HEK293T (cell line): ENCODE measurements around the gene ST6GALNAC4.

Experiments used
- CTCF ChIA-PET: fragments of 350-600 bp; formaldehyde crosslinking; extraction: SDS; loops from one replicate; lab custom pipeline; 2021; ENCODE audit warnings: antibody characterized with exemption, inconsistent platforms; lab: Yijun Ruan, JAX
- POLR2A ChIA-PET: fragments of 350-600 bp; formaldehyde crosslinking; extraction: SDS; loops from one replicate; lab custom pipeline; 2020; ENCODE audit warnings: antibody characterized with exemption, inconsistent platforms; lab: Yijun Ruan, JAX
- DNase-seq: peaks from one replicate; pipeline ENCODE4 v3.0.0; 2012; ENCODE audit warnings: mixed read lengths; ENCODE audit errors: extremely low spot score
- ARNT ChIP-seq: fragments of 450-650 bp; IDR thresholded peaks from 2 replicates; pipeline ENCODE4 v1.6.1; 2017; ENCODE audit warnings: mild to moderate bottlenecking
- BHLHE40 ChIP-seq: fragments of 450-650 bp; IDR thresholded peaks from 2 replicates; pipeline ENCODE4 v1.6.1; 2016; ENCODE audit warnings: mild to moderate bottlenecking, moderate library complexity, borderline replicate concordance
- CTBP1 ChIP-seq: fragments of 450-650 bp; IDR thresholded peaks from 2 replicates; pipeline ENCODE4 v1.6.1; 2016; ENCODE audit warnings: borderline replicate concordance
- ELF4 ChIP-seq: fragments of 450-650 bp; IDR thresholded peaks from 2 replicates; pipeline ENCODE4 v1.6.1; 2017; ENCODE audit warnings: antibody characterized with exemption
- FOXA1 ChIP-seq: fragments of 450-650 bp; IDR thresholded peaks from 2 replicates; pipeline ENCODE4 v1.6.1; 2016; ENCODE audit warnings: mild to moderate bottlenecking
- FOXK2 ChIP-seq: fragments of 450-650 bp; IDR thresholded peaks from 2 replicates; pipeline ENCODE4 v1.6.1; 2016; ENCODE audit warnings: mild to moderate bottlenecking
- FOXM1 ChIP-seq: fragments of 450-650 bp; IDR thresholded peaks from 2 replicates; pipeline ENCODE4 v1.6.1; 2017; ENCODE audit warnings: mild to moderate bottlenecking, borderline replicate concordance
- HDGF ChIP-seq: fragments of 450-650 bp; IDR thresholded peaks from 2 replicates; pipeline ENCODE4 v1.6.1; 2017; ENCODE audit warnings: antibody characterized with exemption, borderline replicate concordance
- L3MBTL2 ChIP-seq: fragments of 450-650 bp; conservative IDR thresholded peaks from 2 replicates; pipeline ENCODE4 v1.6.1; 2016; ENCODE audit warnings: mild to moderate bottlenecking
- LEF1 ChIP-seq: fragments of 450-650 bp; IDR thresholded peaks from 2 replicates; pipeline ENCODE4 v1.6.1; 2017; ENCODE audit warnings: mild to moderate bottlenecking, borderline replicate concordance
- NFRKB ChIP-seq: fragments of 450-650 bp; IDR thresholded peaks from 2 replicates; pipeline ENCODE4 v1.6.1; 2016; ENCODE audit warnings: mild to moderate bottlenecking, moderate library complexity
- PKNOX1 ChIP-seq: fragments of 450-650 bp; IDR thresholded peaks from 2 replicates; pipeline ENCODE4 v1.6.1; 2016
- SP1 ChIP-seq: fragments of 450-650 bp; IDR thresholded peaks from 2 replicates; pipeline ENCODE4 v1.6.1; 2017
- SUZ12 ChIP-seq: fragments of 450-650 bp; IDR thresholded peaks from 2 replicates; pipeline ENCODE4 v1.6.1; 2016; ENCODE audit warnings: mild to moderate bottlenecking
- TARDBP ChIP-seq: fragments of 450-650 bp; IDR thresholded peaks from 2 replicates; pipeline ENCODE4 v1.6.1; 2016
- ZNF384 ChIP-seq: fragments of 450-650 bp; IDR thresholded peaks from 2 replicates; pipeline ENCODE4 v1.6.1; 2016

The ST6GALNAC4 gene

GRCh38 chr9:127940593-127940992, 23.8 kb upstream of the ST6GALNAC4 start:
- TF ChIP-seq SP1 (no peak), PKNOX1 (no peak), FOXA1 (no peak), LEF1 (no peak), CTBP1 (no peak), L3MBTL2 (no peak), HDGF (no peak), TARDBP (no peak), ELF4 (no peak), FOXK2 (no peak), ZNF384 (no peak), ARNT (no peak), NFRKB (no peak), SUZ12 (no peak), FOXM1 (no peak)
- no peak for DNase-seq
- ChIA-PET POLR2A (no interaction called here), CTCF (interaction anchor here (2.3 kb wide), 1 partner anchor 94 kb away, joined by 15 read pairs; no protein-coding TSS in a partner anchor)

- ChIA-PET CTCF (no interaction called here), POLR2A (no interaction called here)
- no peak for TF ChIP-seq SUZ12
- TF ChIP-seq L3MBTL2, result no peak
- TF ChIP-seq ELF4, result no peak
- no peak for TF ChIP-seq TARDBP
- no peak for TF ChIP-seq ZNF384
- TF ChIP-seq LEF1, result no peak
- no peak for TF ChIP-seq FOXK2
- TF ChIP-seq ARNT, result no peak
- no peak for TF ChIP-seq NFRKB
- TF ChIP-seq BHLHE40, result no peak
Measured at GRCh38 chr9:127938298-127938690, 21.5 kb upstream of the ST6GALNAC4 start.

GRCh38 chr9:127937388-127938297, 20.8 kb upstream of the ST6GALNAC4 start, which contains the start of gene DPM2:
Gene DPM2, minus strand, starts transcription at chr9:127937854. Its CDS starts 34 bp downstream, at chr9:127937820.
- CTCF ChIA-PET, result interaction anchor here (0.5 kb wide), 1 partner anchor 144 kb away, joined by 4 read pairs; no protein-coding TSS in a partner anchor
- DNase-seq, result peak; percentile 91
- POLR2A ChIA-PET, result no interaction called here
- TF ChIP-seq FOXK2 (no peak), HDGF (no peak), PKNOX1 (peak; percentile 56), FOXA1 (no peak), LEF1 (no peak), BHLHE40 (no peak), FOXM1 (no peak), L3MBTL2 (peak; percentile 85), TARDBP (no peak), ELF4 (peak; percentile 89), ZNF384 (no peak), ARNT (no peak)

More at GRCh38 chr9:127938298-127938690, 21.5 kb upstream of the ST6GALNAC4 start:
- DNase-seq, result no peak

- POLR2A ChIA-PET, result no interaction called here
- DNase-seq, result no peak
- CTCF ChIA-PET, result interaction anchor here (0.5 kb wide), 1 partner anchor 144 kb away, joined by 4 read pairs; no protein-coding TSS in a partner anchor
- TF ChIP-seq ARNT (no peak), BHLHE40 (no peak), SUZ12 (no peak), SP1 (no peak), ELF4 (no peak)
Measured at GRCh38 chr9:127937056-127937387, 20.2 kb upstream of the ST6GALNAC4 start.

DNA sequence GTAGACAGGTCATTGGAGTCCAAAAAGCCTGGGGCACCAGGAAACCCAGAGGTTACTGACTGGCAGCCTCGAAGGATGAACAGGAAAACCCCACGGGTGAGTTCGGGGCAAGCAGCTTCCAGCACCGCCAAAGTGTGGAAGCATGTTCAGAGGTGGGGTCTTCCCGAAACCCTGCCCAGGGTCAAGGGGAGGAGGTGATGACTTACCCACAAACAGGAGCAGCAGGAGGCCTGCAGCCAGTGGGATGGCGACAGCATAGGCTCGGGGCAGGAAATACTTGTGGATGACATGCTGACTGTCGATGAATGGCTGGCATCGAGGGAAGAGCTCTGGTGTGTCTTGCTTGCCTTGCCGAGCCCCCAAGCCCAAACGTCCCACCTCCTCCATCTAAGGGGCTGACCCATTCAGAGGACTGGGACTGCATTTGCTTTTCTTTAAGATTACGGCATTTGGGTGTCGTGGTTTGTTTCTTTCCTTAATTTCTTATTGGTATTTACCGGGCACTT, 19.6 kb upstream of the ST6GALNAC4 start:
- ChIA-PET POLR2A (no interaction called here), CTCF (no interaction called here)
- TF ChIP-seq CTBP1 (no peak), ARNT (no peak), FOXA1 (no peak), HDGF (no peak), SP1 (no peak), TARDBP (no peak), FOXK2 (no peak), SUZ12 (no peak), PKNOX1 (no peak), L3MBTL2 (no peak), ELF4 (no peak), BHLHE40 (no peak), ZNF384 (no peak)
- no peak for DNase-seq

- ChIA-PET POLR2A (no interaction called here), CTCF (no interaction called here)
- no peak for DNase-seq
- no peak for TF ChIP-seq TARDBP
- no peak for TF ChIP-seq HDGF
- no peak for TF ChIP-seq PKNOX1
- no peak for TF ChIP-seq ZNF384
- no peak for TF ChIP-seq FOXM1
- no peak for TF ChIP-seq SP1
- TF ChIP-seq ELF4, result no peak
- TF ChIP-seq SUZ12, result no peak
- TF ChIP-seq BHLHE40, result no peak
- TF ChIP-seq NFRKB, result no peak
- no peak for TF ChIP-seq LEF1
- no peak for TF ChIP-seq L3MBTL2
- no peak for TF ChIP-seq ARNT
- no peak for TF ChIP-seq CTBP1
- TF ChIP-seq FOXK2, result no peak
- TF ChIP-seq FOXA1, result no peak
Measured at GRCh38 chr9:127935765-127936221, 19.0 kb upstream of the ST6GALNAC4 start.
